ENCODE results near the gene MMP1.

Gene MMP1

GRCh38 chr11:102831489-102832440 lies 33.8 kb upstream of the MMP1 start:
- no peak for TF ChIP-seq SIN3A (IDR thresholded peaks at IDR 0.05; ENCODE audit: borderline replicate concordance, insufficient read depth, low read length)
- TF ChIP-seq FOXP2 (optimal IDR thresholded peaks at IDR 0.05; ENCODE audit: borderline replicate concordance, extremely low read depth, extremely low read length, insufficient read depth), result no peak
- no peak for TF ChIP-seq TAF1 (IDR thresholded peaks at IDR 0.05; ENCODE audit: borderline replicate concordance, insufficient read depth, low read length)
- TF ChIP-seq REST (IDR thresholded peaks at IDR 0.05; ENCODE audit: insufficient read depth in 1 of 2, low read depth in 2 of 2, low read length in 2 of 2), result no peak
- TF ChIP-seq POLR2AphosphoS5 (IDR thresholded peaks at IDR 0.05; ENCODE audit: low read depth, low read length), result no peak

- TF ChIP-seq FOXP2 (optimal IDR thresholded peaks at IDR 0.05; ENCODE audit: borderline replicate concordance, extremely low read depth, extremely low read length, insufficient read depth), result no peak
- TF ChIP-seq TAF1 (IDR thresholded peaks at IDR 0.05; ENCODE audit: borderline replicate concordance, insufficient read depth, low read length), result no peak
These were observed 33.1 kb upstream of the MMP1 start for GRCh38 chr11:102831128-102831488.

- TF ChIP-seq REST (IDR thresholded peaks at IDR 0.05; ENCODE audit: insufficient read depth in 1 of 2, low read depth in 2 of 2, low read length in 2 of 2), result no peak
- no peak for TF ChIP-seq SIN3A (IDR thresholded peaks at IDR 0.05; ENCODE audit: borderline replicate concordance, insufficient read depth, low read length)
- no peak for TF ChIP-seq FOXP2 (optimal IDR thresholded peaks at IDR 0.05; ENCODE audit: borderline replicate concordance, extremely low read depth, extremely low read length, insufficient read depth)
- TF ChIP-seq POLR2AphosphoS5 (IDR thresholded peaks at IDR 0.05; ENCODE audit: low read depth, low read length), result no peak
- TF ChIP-seq TAF1 (IDR thresholded peaks at IDR 0.05; ENCODE audit: borderline replicate concordance, insufficient read depth, low read length), result no peak
These were observed 32.2 kb upstream of the MMP1 start for GRCh38 chr11:102830001-102830727.

GRCh38 chr11:102829316-102830000 lies 31.5 kb upstream of the MMP1 start:
- no peak for TF ChIP-seq POLR2AphosphoS5 (IDR thresholded peaks at IDR 0.05; ENCODE audit: low read depth, low read length)
- TF ChIP-seq FOXP2 (optimal IDR thresholded peaks at IDR 0.05; ENCODE audit: borderline replicate concordance, extremely low read depth, extremely low read length, insufficient read depth), result no peak
- no peak for TF ChIP-seq SIN3A (IDR thresholded peaks at IDR 0.05; ENCODE audit: borderline replicate concordance, insufficient read depth, low read length)
- no peak for TF ChIP-seq TAF1 (IDR thresholded peaks at IDR 0.05; ENCODE audit: borderline replicate concordance, insufficient read depth, low read length)
- TF ChIP-seq REST (IDR thresholded peaks at IDR 0.05; ENCODE audit: insufficient read depth in 1 of 2, low read depth in 2 of 2, low read length in 2 of 2), result no peak

- TF ChIP-seq REST (IDR thresholded peaks at IDR 0.05; ENCODE audit: insufficient read depth in 1 of 2, low read depth in 2 of 2, low read length in 2 of 2) (no peak), POLR2AphosphoS5 (IDR thresholded peaks at IDR 0.05; ENCODE audit: low read depth, low read length) (no peak), FOXP2 (optimal IDR thresholded peaks at IDR 0.05; ENCODE audit: borderline replicate concordance, extremely low read depth, extremely low read length, insufficient read depth) (no peak), TAF1 (IDR thresholded peaks at IDR 0.05; ENCODE audit: borderline replicate concordance, insufficient read depth, low read length) (no peak), SIN3A (IDR thresholded peaks at IDR 0.05; ENCODE audit: borderline replicate concordance, insufficient read depth, low read length) (no peak)
These were observed 26.6 kb upstream of the MMP1 start for GRCh38 chr11:102824556-102824955.
